ENCODE results near the gene LIPT1. TPM values are rescaled to one million over a fixed set of nuclear protein-coding genes. Genes with fewer than 3 reads are reported as not detected.

LIPT1 gene
- total RNA-seq (2022; extraction: Qiagen RNA extraction; ENCODE audit: low read depth), result 3.0 to 4.5 TPM (median 3.5 TPM) in 5 replicates

GRCh38 chr2:99154643-99155536 lies at the start of gene LIPT1, which contains the start of gene TSGA10:
Gene LIPT1 (plus strand): TSS chr2:99154967. CDS start chr2:99161958, 6,991 bp downstream.
Gene TSGA10 (minus strand): TSS chr2:99154942. CDS start chr2:99109439, 45,503 bp downstream.

GRCh38 chr2:99141110-99142108 lies 13.4 kb upstream of the LIPT1 start, which contains the start of gene C2orf15:
Gene C2orf15 (plus strand): TSS chr2:99141707. CDS start chr2:99150559, 8,852 bp downstream.

GRCh38 chr2:99180755-99181623 lies 26.2 kb downstream of the LIPT1 start, which contains the start of the genes MITD1 and MRPL30:
Gene MITD1 (minus strand): TSS chr2:99181058. CDS start chr2:99180981, 77 bp downstream.
Gene MRPL30 (plus strand): TSS chr2:99181184. CDS start chr2:99186204, 5,020 bp downstream.

Other genes starting within 250 kb of the LIPT1 start
- gene CRACDL, start 218.7 kb upstream of the LIPT1 start, total RNA-seq (2022; extraction: Qiagen RNA extraction; ENCODE audit: low read depth), result 2.0 to 3.4 TPM (median 2.5 TPM) in 5 replicates
- 0.39 to 0.99 TPM (median 0.53 TPM) in 5 replicates for gene C2orf15, start 13.3 kb upstream of the LIPT1 start, total RNA-seq (2022; extraction: Qiagen RNA extraction; ENCODE audit: low read depth)
- 2.5 to 5.9 TPM (median 3.3 TPM) in 5 replicates for gene TSGA10, start within 50 bp of the LIPT1 start, total RNA-seq (2022; extraction: Qiagen RNA extraction; ENCODE audit: low read depth)
- 22.9 to 36.0 TPM (median 23.5 TPM) in 5 replicates for gene MITD1, start 26.1 kb downstream of the LIPT1 start, total RNA-seq (2022; extraction: Qiagen RNA extraction; ENCODE audit: low read depth)
- 30.5 to 62.2 TPM (median 32.4 TPM) in 5 replicates for gene MRPL30, start 26.2 kb downstream of the LIPT1 start, total RNA-seq (2022; extraction: Qiagen RNA extraction; ENCODE audit: low read depth)
- gene LYG2, start 100.7 kb downstream of the LIPT1 start, total RNA-seq (2022; extraction: Qiagen RNA extraction; ENCODE audit: low read depth), result not detected in 5 replicates
- 0.97 to 2.5 TPM (median 2.4 TPM) in 5 replicates for gene LYG1, start 146.2 kb downstream of the LIPT1 start, total RNA-seq (2022; extraction: Qiagen RNA extraction; ENCODE audit: low read depth)
- gene TXNDC9, start 181.4 kb downstream of the LIPT1 start, total RNA-seq (2022; extraction: Qiagen RNA extraction; ENCODE audit: low read depth), result 35.2 to 73.3 TPM (median 39.8 TPM) in 5 replicates
- gene EIF5B, start 182.4 kb downstream of the LIPT1 start, total RNA-seq (2022; extraction: Qiagen RNA extraction; ENCODE audit: low read depth), result 57.3 to 99.9 TPM (median 62.7 TPM) in 5 replicates

Measured in A549 treated with ZK216348 at 1 μM for 4 hours (cell line).